GM19395 (cell line): ENCODE measurements around the gene MCF2L2.
"Not testable (repeated sequence)": the region's sequence is repeated elsewhere in the genome, so short reads cannot be mapped to it uniquely, and the experiment has no call there.

ENCODE experiments used
- ATAC-seq: cut with Tn5 transposase; IDR thresholded peaks from one replicate; pipeline ENCODE4 v1.9.1; 2021; ENCODE audit warnings: mild to moderate bottlenecking, moderate library complexity; ENCODE audit not compliant: unreplicated experiment

The MCF2L2 gene

DNA sequence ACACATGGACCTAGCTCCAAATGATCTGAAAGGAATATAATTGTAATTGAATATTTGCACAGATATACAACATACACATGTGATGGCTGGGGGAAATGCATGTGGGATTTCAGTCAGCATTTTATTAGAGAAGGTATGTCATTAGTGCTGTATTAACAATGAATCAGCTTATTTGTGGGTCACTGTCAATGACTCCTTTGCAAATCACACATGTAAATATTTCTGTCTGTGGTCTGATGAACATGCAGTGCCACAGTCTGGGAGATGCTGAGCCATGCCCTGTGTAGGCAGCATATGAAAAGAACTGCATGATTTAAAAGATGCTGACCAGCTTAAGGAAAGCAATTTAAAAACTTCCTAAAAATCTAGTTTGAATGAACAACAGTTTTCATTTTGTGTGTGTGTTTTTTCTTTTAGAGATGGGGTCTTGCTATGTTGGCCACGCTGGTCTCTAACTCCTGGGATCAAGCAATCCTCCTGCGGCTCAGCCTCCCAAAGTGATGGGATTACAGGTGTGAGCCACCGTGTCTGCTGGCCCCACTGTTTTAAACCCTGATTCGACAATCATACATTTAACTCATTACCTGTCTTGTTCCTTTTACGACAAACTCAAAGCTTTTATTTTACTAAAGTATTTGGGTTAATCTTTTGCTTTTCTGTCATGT is 176.2 kb downstream of the MCF2L2 start:
- ATAC-seq: no peak

DNA sequence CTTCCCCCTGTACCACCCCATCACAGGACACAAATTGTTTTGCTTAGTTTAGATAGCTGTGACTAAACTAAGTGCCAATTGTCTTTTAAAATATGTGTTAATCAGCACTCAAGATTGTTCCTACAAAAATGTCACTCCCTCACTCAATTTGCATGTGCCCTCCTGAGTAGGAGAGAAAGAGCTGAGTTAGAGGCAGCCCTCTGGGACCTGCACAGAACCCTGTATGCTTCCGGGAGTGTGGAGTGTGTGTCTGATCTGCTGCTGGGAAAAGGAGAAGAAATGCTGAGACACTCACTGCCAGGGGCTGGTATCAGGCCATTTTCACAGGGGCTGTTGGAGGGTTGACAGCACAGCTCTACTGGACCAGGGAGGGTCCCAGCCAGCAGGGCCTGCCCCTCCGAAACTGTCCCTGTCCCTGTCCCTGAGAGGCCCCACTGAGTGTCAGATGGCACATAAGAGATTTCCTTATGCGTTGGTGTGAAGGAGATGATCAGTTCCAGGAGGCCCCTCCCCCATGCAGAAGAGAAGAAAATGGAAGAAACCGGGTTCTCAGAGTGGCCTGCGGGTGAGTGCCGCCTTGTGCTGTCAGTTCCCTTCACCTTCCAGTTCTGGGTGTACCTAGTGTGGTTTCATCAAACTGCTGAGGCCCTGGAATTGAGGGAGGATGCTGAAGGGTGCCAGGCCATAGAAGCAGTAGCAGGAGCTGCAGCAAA is 179.3 kb downstream of the MCF2L2 start:
- no peak for ATAC-seq

DNA sequence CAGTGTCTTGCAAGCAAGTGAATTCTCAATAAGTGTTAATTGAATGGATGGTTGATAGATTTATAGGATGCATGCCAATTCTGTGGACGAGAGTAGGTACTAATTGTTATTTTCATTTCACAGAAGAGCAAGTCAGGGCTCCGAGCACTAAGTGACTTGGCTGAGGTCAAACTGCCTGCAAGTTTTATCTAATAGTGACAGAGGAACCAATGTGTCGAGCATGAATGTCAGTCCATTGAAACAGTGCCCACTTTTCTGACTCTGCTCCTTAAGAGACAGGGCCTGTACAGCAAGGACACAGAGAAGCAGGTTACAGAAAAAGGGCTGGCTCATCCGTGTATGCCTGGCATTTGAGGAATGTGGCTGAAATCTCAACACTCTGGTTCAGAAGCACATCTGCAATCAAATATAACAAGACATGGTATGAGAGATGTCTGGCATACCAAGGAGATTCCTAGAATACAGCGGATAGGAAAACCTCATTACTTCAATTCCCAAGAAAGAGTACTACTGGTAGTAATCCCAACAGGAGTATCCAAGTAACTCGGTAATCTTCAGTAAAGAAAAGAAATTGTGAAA is 181.3 kb downstream of the MCF2L2 start:
- no peak for ATAC-seq

DNA sequence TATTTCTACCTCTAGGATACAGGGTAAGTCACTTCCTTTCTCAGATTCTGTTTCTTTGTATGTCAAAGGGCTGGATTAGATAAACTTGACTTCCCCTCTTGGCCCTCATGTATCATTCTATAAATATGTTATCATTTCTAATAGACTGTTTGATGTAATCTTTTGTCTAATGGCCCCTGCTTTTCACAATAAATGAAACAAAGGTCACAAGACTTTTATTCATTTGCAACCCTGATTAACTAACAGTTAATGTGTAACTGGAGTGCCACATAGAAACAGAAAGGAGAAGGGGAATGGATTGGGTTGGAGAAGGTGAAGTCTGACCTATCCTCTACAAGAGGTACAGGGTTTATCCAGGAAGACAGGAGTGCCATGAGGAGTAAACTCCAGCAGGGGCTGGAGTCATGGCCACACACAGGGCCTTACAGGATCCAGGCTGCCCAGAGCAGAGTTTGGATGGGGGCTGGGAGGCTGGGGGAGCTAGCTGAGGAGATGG is 183.4 kb downstream of the MCF2L2 start:
- ATAC-seq: no peak

DNA sequence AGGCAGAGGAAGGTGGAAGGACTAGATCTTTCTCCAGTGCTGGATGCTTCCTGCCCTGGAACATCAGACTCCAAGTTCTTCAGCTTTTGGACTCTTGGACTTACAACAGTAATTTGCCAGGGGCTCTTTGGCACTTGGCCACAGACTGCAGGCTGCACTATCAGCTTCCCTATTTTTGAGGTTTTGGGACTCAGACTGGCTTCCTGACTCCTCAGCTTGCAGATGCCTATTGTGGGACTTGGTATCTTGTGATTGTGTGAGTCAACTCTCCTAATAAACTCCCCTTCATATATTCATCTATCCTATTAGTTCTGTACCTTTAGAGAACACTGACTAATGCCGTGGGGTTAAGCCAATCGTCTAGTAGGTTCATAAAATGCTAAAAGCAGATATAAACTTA is 184.2 kb downstream of the MCF2L2 start:
- no peak for ATAC-seq

DNA sequence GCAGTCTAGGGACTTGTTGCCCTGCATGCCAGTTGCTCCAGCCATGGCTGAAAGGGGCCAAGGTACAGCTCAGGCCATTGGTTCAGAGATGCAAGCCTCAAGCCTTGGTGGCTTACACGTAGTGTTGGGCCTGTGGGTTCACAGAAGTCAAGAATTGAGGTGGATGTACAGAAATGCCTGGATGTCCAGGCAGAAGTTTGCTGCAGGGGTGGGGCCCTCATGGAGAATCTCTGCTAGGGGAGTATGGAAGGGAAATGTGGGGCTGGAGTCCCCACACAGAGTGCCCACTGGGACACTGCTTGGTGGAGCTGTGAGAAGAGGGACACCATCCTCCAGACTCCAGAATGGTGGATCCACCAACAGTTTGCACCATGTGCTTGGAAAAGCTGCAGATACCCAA is 186.0 kb downstream of the MCF2L2 start:
- ATAC-seq: no peak

DNA sequence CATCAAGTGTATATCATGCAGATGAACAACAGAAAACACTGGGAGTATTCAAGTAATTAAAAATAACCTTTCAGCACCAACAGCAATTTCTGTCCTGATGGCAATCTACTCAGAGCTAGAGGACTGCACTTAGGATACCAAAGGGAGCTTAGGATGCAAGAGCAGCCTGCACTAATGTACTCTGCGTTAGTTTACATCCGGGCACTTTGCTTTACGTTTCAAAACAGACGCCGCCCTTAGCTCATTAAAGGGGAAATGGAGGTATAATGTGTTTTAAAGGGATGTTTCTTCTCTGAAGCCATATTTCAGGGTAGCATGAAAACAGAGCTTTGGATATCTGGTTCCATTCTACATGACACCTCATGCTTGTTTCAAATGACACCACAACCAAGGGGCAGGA is 189.4 kb downstream of the MCF2L2 start:
- no peak for ATAC-seq

DNA sequence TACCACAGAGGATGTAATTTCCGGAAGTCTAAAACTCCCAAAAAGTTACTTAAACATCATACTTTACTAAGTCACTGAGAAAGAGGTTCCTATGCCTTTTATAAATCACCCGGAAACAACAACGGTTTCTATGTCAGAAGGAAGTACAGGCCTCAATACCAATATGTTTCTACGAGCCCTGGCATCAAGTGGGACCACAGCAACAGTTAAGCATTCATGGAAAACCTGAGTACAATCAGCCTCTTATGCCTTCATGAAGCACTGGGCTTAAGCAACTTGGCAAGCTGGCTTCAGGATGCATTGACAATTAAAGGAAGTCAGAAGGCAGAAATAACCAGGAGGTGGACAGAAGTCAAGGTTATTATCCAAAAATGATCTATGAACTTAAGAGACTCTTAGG is 194.5 kb downstream of the MCF2L2 start:
- ATAC-seq: no peak

DNA sequence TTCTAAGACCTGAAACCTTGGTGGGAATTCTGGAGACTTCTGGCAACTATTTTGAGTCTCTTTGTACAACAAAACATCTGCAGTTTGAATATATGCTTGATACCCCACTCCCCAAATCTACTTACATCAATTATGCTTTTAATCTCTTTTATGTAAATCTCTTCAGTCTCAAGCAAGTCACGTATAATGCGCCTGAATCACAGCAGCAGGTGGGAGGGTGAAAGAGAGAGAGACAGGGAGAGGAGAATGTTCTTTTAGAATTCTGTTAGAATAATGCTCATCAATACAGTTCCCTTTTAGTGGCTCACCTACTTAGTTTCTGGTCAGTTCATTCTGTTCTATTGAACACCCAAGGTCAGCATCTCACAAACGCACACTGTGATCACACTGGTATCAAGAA is 197.6 kb downstream of the MCF2L2 start:
- no peak for ATAC-seq

DNA sequence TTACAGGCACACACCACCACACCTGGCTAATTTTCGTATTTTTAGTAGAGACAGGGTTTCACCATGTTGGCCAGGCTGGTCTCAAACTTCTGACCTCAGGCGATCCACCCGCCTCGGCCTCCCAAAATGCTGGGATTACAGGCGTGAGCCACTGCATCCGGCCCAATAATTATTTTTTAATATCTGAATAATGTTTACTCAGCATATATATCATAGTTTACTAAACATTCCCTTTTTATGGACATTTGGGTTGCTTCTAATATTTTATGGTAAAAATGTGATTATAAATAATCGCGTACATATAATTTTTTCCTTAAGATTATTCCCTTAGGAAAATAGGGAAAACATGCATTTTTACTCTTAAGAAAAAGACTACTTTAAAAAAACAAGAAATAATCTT is 198.2 kb downstream of the MCF2L2 start:
- not testable (repeated sequence) for ATAC-seq

DNA sequence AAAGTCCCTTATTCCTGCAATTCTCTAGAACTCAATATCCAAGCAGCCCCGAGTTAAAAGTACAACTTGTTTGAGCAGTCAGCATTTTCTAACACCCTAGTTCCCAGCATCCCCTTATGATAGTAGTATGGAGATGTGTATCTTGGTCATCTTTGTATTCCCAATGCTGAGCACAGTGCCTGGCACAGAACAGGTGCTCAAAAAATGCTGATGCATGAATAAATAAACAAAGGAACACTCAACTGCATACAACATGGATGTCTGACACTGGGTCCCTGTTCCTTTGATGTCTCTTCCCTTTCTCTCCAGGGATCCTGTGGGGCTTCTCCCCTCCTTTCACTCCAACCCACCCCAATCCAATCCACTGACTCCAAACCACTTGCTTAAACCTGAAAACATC is 199.2 kb downstream of the MCF2L2 start:
- no peak for ATAC-seq

DNA sequence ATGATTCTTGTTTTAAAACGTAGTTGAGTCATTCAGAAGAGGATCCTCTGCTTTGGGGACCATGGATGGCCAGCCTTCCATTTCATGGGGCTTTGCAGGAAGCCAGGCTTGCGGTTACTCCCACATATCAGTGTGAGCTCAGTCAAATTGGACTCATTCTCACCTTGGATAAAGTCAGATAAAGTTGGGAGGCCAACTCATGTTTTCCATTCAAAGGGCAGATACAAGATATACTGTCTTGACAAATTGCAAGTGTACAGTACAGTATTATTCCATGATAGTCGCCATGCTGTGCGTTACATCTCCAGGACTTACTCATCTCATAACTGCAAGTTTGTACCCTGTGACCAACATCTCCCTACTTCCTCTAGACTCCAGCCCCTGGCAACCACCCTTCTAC is 200.8 kb downstream of the MCF2L2 start:
- no peak for ATAC-seq

DNA sequence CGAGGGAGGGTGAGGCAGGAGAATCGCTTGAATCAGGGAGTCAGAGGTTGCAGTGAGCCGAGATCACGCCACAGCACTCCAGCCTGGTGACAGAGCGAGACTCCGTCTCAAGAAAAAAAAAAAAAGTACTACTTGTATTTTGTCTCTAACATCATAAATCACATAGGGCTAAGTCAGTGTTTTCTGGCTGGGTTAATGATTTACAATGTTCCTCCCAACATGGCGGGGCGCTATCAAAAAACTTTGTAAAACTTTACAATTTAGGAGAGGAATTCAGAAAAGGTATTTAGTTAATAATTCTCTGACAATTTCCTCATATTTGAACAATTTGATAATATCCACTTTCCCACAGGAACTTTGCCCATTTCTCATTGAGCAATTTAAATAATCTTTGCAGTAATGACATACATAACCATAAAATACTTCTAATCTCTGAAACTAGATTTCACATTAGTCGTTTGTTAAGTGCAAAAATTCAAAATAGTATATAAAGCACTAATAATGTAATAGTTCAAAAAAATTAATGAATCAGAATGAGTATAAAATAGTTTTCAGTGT is 202.0 kb downstream of the MCF2L2 start:
- no peak for ATAC-seq

DNA sequence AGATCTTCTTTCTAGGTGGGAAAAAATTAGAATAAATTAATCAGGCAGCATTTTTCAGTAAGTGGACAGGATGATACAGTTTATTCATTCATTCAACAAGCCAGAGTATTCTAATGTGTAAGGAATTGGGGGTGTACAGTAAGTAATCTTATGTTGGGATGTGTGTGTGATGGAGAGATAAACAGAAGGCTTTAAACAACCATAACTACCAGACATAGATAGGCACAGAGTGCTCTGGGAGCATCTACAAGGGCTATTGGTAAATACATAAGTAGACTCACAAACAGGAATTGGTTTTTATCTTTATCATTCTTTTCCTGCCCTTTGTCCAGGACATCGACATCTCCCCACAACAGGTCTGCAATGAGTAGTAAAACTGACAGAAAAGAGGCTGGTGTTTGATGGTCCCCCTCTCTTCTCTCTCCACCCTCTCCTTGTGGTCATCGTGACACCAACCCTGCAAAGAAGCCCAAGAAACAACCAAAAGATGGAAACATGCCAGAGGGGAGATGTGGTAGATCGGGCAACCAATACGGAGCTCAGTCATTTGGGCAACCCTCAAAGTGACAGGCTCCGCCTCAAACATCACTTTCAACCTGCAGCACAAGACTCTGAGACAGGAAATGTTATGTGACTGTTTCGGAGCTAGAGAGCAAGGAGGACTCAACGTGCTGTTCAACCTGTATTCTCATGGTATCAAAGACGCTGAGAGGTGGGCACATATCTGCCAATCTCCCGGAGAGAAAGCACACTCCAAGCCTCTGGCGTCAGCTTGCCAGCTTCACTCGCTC is 204.0 kb downstream of the MCF2L2 start:
- no peak for ATAC-seq

DNA sequence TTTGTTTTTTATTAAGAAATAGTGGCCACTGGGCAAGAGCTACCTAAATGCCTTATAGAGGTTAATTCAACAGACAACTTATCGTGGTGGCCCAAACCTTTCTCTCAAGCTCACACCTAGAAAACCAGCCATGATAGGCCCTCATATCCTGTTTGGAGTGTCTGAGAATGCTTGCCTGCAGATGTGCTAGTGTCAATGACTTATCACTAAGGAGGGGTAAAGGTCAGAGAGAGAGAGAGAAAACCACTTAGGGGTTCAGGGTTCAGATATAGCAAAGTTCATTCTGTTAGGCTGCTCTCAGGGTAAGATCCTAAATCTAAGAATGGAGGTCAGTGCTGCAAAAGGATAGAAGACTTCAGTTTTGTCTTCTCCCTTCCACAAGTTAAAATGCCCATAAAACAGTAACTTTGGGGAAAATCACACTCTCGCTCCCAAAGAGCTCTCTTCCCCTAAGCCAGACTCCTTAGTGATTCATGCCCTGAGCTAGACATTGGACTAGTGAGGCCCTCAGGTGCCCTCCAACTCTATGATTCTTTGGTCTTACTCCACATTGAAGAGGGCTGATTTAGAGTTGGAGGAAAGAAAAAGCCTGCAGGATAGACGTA is 205.7 kb downstream of the MCF2L2 start:
- ATAC-seq: no peak

DNA sequence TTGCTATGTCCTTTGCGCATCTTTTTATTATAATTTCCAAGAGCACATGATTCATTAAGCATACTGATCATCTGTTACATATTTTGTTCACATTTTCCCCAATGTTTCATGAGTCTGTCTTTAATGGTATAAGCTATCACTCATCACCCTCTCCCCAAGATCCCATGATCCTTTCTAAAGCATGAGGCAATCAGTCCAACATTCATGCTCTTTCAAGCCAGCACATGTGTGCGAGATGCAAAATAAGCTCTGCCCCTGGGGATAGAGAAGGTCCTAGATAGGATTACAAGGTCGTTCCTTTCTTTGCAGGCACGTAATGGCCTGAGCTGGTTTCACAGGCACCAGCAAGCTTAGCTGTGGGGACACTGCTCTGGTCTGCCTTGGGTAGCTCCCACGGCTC is 207.6 kb downstream of the MCF2L2 start:
- no peak for ATAC-seq

DNA sequence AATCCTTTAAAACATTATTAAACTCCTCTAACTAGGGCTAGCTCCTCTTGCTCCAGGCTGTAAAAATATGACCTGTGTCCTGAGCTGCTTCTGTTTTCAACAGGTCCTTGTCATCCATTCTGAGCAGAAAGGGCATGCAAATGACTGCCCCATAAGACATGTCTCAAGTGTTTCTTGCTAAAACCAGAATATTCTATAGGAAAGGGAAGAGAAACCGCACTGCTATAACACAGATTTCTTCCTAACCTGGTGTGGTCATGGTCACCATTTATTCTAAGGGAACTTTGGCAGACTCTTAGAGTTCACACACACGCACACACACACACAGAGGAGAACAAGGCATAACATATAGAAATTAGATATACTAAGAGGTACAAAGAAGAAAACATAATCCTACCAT is 209.6 kb downstream of the MCF2L2 start:
- no peak for ATAC-seq

DNA sequence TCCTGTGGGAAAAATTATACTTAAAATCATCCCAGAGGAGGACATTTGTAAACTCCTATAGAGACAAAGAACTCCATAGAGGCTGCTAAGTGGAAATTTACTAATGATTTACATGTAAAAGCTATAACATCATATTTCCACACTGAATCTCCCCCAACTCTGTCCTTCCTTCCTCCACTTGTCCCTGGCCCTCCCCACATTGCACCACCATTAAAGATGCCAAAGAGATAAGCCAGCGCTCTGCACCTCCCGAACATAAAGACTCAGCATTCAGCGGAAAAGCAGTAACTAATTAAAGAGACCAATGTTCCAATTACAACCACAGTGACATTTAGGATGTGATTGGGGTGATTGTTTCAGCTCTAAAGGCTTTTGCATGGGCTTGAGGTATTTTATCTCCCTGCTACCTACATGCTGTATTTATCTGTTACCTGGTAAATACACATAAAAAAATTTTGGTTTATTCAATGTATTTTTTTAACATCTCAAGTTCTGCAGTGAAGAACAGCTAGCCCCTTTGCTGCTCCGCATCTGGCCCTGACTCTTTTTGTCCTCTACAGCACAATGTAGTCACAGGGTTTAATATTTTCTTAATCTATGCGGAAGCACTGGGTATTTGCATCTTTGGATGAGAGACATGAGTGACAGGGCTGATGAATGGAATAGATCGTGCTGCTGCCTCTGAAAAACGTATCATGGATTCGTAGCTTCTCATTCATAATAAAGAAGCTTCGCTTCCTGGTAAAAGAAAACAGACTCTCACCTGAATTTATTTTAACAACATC is 210.7 kb downstream of the MCF2L2 start:
- ATAC-seq: no peak

DNA sequence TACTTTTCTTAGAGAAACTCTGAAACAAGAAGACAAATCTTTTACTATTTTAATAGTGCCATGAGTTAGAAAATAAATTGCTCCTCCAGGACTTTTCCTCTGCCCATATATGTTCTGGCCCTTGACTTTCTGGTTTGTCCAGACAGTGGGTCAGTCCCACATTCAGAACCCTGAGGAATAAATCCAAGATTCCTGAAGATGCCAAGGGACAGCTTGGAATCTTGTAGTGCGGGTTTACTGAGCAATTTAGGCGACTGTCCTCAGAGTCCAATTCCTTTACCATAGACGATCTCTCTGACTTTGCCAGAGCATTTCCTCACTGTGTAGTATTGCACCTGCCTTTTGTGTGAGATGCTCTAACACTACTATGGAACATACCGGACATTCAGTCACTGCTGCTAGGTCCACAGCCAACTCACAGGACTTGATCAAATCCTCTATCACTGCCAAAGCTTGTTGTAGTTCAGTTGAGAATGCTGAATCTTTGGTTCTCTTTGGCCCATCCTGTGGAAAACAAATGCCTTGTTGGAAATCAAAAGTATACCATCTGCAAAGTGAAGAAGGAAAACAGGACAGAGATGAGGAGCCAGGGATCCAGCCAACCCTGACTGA is 212.7 kb downstream of the MCF2L2 start:
- no peak for ATAC-seq

DNA sequence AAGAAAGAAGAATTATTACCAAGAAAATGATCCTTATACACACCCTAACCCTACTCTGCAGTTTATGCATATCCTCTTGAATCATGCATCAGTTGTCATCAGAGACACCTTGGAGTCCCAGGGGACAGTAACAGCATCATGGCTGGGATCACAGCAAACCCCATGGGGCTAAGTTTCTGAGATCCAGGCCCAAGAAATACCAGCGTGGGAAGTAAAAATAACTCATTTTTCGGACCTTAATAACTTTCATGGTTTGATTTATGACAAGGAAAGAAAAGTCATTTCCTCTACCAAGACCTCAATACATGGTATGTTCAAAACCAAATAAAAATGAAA is 214.2 kb downstream of the MCF2L2 start:
- no peak for ATAC-seq
